ENCODE results near the gene ORMDL3. TPM values are rescaled to one million over a fixed set of nuclear protein-coding genes. Genes with fewer than 3 reads are reported as not detected.

Gene ORMDL3
- total RNA-seq, 1 experiment from 2014 or later: 55.1 TPM

DNA sequence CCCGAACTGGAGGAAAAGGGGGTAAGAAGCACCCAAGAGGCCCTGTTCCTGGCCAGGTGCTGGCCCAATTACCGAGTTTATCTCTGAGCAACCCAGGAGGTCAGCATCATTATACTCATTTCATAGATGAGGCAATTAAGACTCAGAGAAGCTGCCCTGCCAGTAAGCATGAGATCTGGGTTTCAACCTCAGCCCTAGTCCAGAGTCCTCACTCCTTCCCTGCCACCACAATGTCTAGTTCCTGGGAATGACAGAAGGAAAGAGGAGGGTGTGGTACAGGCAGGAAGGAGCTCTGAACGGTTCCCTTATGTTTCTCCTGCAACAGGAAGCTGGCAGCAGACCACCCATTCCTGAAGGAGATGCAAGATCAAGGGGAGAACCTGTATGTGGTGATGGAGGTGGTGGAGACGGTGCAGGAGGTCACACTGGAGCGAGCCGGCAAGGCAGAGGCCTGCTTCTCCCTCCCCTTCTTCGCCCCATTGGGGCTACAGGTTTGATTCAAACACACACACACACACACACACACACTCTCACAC lies 42.8 kb upstream of the ORMDL3 start:
- ChIA-PET POLR2A (no interaction called here), CTCF (no interaction called here)
- intact Hi-C loops (cut with micrococcal nuclease; ENCODE audit: unreplicated experiment) (loop anchor here (10.0 kb wide), 1 partner anchor 95 kb away; no protein-coding TSS in a partner anchor), in situ Hi-C loops (cut with HindIII; ENCODE audit: low pct_unique_long_range_greater_than_20kb, low sequenced_read_pairs) (no loop called here)
- Histone ChIP-seq H3K4me1 (ENCODE audit: control insufficient read depth, insufficient read depth, low read length) (no peaks in the 10 kb centered on the region), H3K27me3 (ENCODE audit: control insufficient read depth, insufficient read depth, low read length) (peaks cover 3% of the 10 kb centered on the region; the same call in 1 of the 2 replicates), H3K27ac (ENCODE audit: low read length) (no peak overlapping the region), H3K9me3 (ENCODE audit: control insufficient read depth, insufficient read depth, low read depth, low read length) (no peaks in the 10 kb centered on the region), H3K36me3 (ENCODE audit: control insufficient read depth, insufficient read depth, low read length) (no peaks in the 10 kb centered on the region), H3K4me3 (ENCODE audit: low read depth in 2 of 2, low read length in 2 of 2) (no peak overlapping the region)
- DNase-seq (ENCODE audit: low read depth, low spot score): no peak
- no TSS peak for BruUV-seq (replicated peaks)
- no peak for ATAC-seq
- TF ChIP-seq POLR2AphosphoS5 (IDR thresholded peaks at IDR 0.05; ENCODE audit: low read depth, low read length): no peak
- no peak for TF ChIP-seq TCF7L2 (IDR thresholded peaks at IDR 0.05; ENCODE audit: low read depth, low read length)
- TF ChIP-seq, protein P1, sequence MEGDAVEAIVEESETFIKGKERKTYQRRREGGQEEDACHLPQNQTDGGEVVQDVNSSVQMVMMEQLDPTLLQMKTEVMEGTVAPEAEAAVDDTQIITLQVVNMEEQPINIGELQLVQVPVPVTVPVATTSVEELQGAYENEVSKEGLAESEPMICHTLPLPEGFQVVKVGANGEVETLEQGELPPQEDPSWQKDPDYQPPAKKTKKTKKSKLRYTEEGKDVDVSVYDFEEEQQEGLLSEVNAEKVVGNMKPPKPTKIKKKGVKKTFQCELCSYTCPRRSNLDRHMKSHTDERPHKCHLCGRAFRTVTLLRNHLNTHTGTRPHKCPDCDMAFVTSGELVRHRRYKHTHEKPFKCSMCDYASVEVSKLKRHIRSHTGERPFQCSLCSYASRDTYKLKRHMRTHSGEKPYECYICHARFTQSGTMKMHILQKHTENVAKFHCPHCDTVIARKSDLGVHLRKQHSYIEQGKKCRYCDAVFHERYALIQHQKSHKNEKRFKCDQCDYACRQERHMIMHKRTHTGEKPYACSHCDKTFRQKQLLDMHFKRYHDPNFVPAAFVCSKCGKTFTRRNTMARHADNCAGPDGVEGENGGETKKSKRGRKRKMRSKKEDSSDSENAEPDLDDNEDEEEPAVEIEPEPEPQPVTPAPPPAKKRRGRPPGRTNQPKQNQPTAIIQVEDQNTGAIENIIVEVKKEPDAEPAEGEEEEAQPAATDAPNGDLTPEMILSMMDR (IDR thresholded peaks at IDR 0.05): no peak
- TF ChIP-seq, protein P2, sequence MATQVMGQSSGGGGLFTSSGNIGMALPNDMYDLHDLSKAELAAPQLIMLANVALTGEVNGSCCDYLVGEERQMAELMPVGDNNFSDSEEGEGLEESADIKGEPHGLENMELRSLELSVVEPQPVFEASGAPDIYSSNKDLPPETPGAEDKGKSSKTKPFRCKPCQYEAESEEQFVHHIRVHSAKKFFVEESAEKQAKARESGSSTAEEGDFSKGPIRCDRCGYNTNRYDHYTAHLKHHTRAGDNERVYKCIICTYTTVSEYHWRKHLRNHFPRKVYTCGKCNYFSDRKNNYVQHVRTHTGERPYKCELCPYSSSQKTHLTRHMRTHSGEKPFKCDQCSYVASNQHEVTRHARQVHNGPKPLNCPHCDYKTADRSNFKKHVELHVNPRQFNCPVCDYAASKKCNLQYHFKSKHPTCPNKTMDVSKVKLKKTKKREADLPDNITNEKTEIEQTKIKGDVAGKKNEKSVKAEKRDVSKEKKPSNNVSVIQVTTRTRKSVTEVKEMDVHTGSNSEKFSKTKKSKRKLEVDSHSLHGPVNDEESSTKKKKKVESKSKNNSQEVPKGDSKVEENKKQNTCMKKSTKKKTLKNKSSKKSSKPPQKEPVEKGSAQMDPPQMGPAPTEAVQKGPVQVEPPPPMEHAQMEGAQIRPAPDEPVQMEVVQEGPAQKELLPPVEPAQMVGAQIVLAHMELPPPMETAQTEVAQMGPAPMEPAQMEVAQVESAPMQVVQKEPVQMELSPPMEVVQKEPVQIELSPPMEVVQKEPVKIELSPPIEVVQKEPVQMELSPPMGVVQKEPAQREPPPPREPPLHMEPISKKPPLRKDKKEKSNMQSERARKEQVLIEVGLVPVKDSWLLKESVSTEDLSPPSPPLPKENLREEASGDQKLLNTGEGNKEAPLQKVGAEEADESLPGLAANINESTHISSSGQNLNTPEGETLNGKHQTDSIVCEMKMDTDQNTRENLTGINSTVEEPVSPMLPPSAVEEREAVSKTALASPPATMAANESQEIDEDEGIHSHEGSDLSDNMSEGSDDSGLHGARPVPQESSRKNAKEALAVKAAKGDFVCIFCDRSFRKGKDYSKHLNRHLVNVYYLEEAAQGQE (IDR thresholded peaks at IDR 0.05; ENCODE audit: insufficient read depth in 1 of 2, low read depth in 2 of 2, low read length in 1 of 2): no peak
- no peak for TF ChIP-seq SIN3A (IDR thresholded peaks at IDR 0.05; ENCODE audit: borderline replicate concordance, insufficient read depth, low read depth, low read length)

DNA sequence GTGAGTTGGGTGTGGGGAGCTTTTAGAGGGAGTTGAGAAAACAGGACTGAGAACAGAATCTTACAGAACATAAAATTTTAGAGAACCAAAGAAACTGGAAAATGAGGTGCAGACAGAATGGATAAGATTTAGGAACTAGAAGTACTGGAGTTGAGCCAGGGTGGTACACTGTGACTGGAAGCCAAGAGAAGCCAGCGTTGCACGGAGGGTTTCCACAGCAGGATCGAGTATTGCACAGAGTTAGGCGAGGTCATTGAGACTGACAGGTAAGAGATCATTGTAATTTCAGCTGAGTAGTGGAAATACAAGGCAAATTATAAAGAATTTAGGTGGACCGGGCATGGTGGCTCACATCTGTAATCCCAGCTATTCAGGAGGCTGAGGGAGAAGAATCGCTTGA lies 42.0 kb upstream of the ORMDL3 start:
- no peaks in the 10 kb centered on the region for H3K9me3 ChIP-seq (ENCODE audit: control insufficient read depth, insufficient read depth, low read depth, low read length)
- in situ Hi-C loops (cut with HindIII; ENCODE audit: low pct_unique_long_range_greater_than_20kb, low sequenced_read_pairs): no loop called here
- intact Hi-C loops (cut with micrococcal nuclease; ENCODE audit: unreplicated experiment): no loop called here
- H3K4me3 ChIP-seq (ENCODE audit: low read depth in 2 of 2, low read length in 2 of 2): no peak overlapping the region
- TF ChIP-seq POLR2AphosphoS5 (IDR thresholded peaks at IDR 0.05; ENCODE audit: low read depth, low read length): no peak
- TF ChIP-seq, protein P2 (IDR thresholded peaks at IDR 0.05; ENCODE audit: insufficient read depth in 1 of 2, low read depth in 2 of 2, low read length in 1 of 2): no peak
- H3K36me3 ChIP-seq (ENCODE audit: control insufficient read depth, insufficient read depth, low read length): no peaks in the 10 kb centered on the region
- no peak overlapping the region for H3K27ac ChIP-seq (ENCODE audit: low read length)
- no peaks in the 10 kb centered on the region for H3K4me1 ChIP-seq (ENCODE audit: control insufficient read depth, insufficient read depth, low read length)
- H3K27me3 ChIP-seq (ENCODE audit: control insufficient read depth, insufficient read depth, low read length): peaks cover 3% of the 10 kb centered on the region; the same call in 1 of the 2 replicates
- ChIA-PET POLR2A (no interaction called here), CTCF (interaction anchor here (0.6 kb wide), 2 partner anchors 94 to 298 kb away, joined by 4 to 5 read pairs; no protein-coding TSS in a partner anchor)
- DNase-seq (ENCODE audit: low read depth, low spot score) (no peak), ATAC-seq (no peak)
- BruUV-seq (replicated peaks): no TSS peak
